PC-9 (cell line): ENCODE results near the gene CDH11.

Experiments
- EZH2 ChIP-seq: fragments of 200-600 bp; sonication (generic); IDR thresholded peaks from 2 replicates; pipeline ENCODE4 v1.8.0; 2017; ENCODE audit warnings: antibody characterized with exemption, low read depth
- TF ChIP-seq, protein P1 (sequence below): fragments of 200-600 bp; sonication (generic); conservative IDR thresholded peaks from 2 replicates; pipeline ENCODE4 v1.6.1; 2017; ENCODE audit warnings: mixed run types, antibody characterized with exemption, mild to moderate bottlenecking, moderate library complexity

DNA sequence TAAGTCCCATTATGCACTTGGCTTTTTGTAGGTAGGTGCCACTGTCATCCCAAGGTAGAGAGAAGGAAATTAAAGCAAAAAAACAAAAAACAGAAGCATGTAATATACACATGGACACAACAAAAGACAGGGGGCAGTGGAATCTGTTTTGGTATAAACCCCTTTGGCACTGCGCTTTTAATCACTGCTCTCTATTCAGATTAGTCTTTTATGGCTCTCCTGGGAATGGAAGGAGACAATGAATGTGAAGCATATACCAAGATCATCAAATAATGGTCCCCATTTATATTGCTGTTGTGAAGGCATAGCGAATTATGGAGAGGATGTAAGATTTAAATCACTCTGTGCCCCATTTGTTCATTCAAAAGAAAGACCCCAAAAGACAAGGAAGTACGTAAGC is 17.4 kb downstream of the CDH11 start:
- TF ChIP-seq, protein P1, sequence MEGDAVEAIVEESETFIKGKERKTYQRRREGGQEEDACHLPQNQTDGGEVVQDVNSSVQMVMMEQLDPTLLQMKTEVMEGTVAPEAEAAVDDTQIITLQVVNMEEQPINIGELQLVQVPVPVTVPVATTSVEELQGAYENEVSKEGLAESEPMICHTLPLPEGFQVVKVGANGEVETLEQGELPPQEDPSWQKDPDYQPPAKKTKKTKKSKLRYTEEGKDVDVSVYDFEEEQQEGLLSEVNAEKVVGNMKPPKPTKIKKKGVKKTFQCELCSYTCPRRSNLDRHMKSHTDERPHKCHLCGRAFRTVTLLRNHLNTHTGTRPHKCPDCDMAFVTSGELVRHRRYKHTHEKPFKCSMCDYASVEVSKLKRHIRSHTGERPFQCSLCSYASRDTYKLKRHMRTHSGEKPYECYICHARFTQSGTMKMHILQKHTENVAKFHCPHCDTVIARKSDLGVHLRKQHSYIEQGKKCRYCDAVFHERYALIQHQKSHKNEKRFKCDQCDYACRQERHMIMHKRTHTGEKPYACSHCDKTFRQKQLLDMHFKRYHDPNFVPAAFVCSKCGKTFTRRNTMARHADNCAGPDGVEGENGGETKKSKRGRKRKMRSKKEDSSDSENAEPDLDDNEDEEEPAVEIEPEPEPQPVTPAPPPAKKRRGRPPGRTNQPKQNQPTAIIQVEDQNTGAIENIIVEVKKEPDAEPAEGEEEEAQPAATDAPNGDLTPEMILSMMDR, result no peak
- no peak for TF ChIP-seq EZH2
